GDM1 (cell line): Measurements from ENCODE around the gene BUB1.
"Not testable (repeated sequence)": the region's sequence is repeated elsewhere in the genome, so short reads cannot be mapped to it uniquely, and the experiment has no call there.

ENCODE experiments used
- DNase-seq: peaks from one replicate; lab custom pipeline; 2025; lab: John Stamatoyannopoulos, UW

BUB1 gene

DNA sequence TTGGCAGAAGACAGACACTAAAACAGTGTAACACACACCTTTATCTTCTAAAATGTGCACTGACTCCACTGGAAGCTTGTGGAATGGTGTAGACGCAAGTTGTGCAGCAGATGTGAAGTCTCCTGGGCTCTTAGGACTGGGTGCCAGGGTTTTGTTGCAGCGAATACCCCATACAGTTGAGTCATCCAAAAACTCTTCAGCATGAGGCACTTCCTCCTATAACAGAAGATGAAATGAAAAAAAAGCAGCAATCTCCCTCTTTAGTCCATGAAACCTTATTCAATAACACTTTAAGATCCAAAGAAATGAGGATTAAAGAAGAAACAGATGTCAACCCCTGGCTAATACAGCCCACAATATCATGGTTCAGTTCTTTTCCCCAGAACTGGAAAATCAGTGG is 22.2 kb downstream of the BUB1 start:
- no peak for DNase-seq

DNA sequence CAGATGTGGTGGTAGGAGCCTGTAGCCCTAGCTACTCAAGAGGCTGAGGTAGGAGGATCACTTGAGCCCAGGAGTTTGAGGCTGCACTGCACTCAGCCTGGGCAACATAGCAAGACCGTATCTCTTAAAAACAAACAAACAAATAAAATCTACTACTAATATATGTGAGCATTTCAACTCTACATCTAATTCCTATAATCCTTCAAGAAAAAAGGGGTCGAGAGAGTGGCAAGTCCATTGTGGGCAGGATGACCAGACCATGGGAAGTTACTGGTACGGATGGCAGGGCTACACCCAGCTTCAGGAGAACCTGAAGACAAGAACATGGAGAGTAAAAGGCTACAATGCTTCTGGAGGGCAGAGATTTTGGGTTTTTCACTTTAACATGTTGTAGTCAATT is 24.0 kb downstream of the BUB1 start:
- DNase-seq = no peak

DNA sequence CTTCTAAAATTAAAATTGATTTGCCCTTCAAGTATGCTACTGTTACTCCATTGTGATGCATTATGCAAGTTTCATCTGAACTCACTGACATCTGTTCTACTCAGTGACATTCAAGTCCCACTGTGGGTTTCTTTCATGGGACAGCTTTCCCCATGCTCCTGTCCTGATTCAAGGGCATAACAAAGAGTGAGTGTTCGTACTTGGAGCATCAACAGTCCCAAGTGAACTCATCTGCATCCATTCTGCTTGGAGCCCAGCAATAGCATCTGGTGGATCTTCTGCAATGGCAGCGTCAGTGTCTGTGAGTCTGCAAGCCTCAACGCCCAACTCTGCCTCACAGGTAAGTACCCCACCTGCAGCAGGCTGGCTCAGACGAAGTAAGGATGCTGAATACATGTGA is 27.5 kb downstream of the BUB1 start:
- no peak for DNase-seq

DNA sequence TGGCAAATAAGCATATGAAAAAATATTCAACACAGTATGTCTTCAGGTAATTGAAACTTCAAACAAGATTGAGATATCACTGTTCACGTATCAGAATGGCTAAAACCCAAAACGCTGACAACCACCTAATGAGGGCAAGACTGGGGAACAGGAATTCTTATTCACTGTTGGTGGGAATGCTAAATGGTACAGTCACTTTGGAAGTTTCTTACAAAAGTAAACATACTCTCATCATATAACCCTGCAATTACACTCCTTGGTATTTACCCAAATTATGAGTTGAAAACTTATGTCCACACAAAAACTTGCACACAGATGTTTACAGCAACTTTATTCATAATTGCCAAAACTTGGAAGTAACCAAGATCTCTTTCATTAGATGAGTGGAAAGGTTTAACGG is 30.1 kb downstream of the BUB1 start:
- no peak for DNase-seq

DNA sequence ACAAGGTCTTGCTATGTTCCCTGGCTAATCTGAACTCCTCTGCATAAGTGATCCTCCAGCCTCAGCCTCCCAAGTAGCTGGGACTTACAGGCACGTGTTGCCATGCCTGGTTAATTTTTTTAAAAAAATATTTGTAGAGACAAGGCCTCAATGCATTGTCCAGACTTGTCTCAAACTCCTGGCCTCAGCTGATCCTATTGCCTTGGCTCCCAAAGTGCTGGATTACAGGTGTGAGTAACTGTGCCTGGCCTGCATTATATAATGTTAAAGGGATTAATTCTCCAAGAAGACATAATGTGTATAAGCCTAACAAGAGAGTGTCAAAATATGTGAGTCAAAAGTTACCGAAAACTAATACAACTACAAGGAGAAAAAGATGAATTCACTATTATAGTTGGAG is 32.2 kb downstream of the BUB1 start:
- DNase-seq = no peak

DNA sequence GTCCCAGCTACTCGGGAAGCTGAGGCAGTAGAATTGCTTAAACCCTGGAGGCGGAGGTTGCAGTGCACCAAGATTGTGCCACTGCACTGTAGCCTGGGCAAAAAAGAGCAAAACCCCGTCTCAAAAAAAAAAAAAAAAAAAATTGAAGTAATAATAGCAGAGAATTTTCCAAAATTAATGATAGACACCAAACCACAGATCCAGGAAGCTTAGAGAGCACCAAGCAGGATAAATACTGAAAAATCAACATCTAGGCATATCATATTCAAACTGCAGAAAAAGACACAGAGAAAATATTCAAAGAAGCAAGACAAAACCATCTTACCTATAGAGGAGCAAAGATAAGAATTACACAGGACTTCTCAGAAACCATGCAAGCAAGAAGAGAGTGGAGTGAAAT is 33.5 kb downstream of the BUB1 start:
- no peak for DNase-seq

DNA sequence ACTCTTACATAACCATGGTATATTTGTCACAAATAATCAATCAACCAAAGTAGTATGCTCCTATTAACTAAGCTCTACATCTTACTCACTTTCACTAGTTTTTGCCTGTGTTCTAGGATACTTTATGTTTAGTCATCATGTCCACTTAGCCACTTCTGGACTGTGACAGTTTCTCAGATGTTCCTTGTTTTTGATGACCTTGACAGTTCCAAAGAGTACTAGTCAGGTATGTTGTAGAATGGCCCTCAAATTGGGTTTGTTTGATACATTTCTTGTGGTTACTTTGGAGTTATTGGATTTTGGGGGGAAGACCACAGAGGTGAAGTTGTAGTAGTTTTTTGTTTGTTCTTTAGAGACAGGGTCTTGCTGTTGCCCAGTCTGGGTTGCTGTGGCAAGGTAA is 35.5 kb downstream of the BUB1 start:
- no peak for DNase-seq

DNA sequence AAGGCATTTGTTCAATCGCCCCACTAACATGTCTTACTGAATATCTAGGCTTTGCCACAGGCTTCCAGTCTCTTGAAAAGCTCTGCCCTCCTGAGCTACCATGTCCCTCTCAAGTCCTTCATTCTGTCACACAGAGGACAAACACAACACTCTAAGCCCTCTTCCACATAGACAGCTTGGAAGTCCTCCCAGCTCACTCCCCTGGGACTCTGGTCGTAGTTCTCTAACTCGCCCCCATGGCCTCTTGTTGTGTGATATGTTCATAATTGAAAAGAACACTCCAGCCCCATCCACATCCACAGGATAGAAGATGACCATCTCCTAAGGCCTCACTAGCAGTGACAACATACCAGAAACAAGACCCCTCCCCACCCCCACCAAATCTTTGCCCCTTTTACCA is 37.9 kb downstream of the BUB1 start:
- no peak for DNase-seq

DNA sequence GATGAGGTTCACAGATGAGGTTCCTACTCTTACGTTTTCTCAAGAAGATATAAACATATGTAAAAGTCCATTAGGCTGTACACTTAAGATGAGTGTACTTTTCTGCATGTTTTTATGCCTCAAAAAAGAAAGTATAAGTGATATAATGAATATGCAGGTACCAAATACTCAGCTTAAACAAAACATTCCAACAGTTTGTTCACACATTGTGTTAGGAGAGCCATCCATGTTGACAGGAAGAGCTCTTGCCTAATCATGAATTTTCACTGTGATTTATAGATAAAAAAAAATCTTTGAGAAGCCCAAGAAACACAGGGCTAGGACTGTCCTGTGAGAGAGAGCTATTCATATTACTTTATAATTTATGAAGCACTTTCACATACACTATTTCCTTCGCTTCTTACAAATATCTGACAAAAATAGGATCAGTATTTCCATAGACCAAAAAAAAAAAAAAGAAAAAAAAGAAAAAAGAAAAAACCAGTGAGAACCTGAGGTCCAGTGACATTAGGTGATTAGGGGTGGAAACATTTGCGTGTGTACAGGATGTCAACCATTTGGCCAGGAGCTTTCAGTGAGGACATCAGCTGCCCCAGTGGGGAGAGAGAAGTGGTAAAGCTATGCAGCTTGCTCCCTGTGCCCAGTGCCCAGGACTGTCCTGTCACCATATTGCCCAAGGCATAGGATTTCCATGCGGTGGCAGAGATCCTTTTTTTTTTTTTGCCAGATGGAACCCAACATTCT is 38.7 kb downstream of the BUB1 start:
- DNase-seq = no peak

DNA sequence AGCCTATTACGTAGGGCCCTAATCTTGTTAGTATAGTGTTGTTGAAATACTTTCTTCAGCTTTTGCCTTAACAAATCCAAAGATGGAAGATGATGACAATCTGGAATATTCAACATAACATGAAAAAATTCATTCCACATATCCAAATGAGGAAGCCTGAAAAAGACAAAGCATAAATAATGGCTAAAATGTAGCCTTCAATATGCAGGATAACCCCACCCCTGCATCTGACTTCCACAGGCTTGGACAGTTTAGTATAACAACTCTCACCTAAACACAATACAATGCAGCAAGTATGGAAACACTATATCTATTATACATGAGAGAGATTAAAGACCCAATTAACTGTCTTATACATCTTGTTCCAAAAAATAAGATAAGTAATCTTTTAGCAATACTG is 39.9 kb downstream of the BUB1 start:
- no peak for DNase-seq

DNA sequence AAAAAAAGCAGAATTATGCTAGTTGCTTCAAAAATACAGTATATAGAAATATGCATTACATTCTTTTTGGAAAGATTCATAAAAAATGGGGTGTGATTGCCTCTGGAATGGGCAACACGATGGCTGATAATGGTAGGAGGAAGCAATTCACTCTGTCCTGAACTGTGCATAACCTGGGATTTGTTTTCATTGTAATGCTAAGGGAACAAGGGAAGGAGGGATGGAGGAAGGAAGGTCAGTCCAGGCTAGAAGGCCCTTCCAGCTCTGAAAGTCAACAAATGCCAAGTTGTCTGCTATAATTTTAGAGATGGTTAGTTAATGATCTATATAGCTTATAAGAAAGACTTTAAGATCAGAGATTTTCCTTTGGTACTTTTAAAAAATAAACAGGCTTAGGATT is 40.8 kb downstream of the BUB1 start:
- no peak for DNase-seq

DNA sequence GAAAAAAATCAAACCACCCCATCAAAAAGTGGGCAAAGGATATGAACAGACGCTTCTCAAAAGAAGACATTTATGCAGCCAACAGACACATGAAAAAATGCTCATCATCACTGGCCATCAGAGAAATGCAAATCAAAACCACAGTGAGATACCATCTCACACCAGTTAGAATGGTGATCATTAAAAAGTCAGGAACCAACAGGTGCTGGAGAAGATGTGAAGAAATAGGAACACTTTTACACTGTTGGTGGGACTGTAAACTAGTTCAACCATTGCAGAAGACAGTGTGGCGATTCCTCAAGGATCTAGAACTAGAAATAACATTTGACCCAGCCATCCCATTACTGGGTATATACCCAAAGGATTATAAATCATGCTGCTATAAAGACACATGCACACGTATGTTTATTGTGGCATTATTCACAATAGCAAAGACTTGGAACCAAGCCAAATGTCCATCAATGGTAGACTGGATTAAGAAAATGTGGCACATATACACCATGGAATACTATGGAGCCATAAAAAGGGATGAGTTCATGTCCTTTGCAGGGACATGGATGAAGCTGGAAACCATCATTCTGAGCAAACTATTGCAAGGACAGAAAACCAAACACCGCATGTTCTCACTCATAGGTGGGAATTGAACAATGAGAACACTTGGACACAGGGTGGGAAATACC is 41.8 kb downstream of the BUB1 start:
- not testable (repeated sequence) for DNase-seq

DNA sequence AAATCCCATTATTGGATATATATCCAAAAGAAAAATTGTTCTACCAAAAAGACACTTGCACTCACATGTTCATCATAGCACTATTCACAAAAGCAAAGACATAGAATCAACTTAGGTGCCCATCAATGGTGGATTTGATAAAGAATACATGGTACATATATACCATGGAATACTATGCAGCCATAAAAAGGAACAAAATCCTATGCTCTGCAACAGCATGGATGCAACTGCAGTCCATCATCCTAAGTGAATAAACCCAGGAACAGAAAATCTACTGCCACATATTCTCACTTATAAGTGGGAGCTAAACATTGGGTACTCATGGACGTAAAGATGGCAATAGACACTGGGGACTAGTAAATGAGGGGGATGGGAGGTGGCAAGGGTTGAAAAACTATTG is 50.5 kb downstream of the BUB1 start:
- not testable (repeated sequence) for DNase-seq

DNA sequence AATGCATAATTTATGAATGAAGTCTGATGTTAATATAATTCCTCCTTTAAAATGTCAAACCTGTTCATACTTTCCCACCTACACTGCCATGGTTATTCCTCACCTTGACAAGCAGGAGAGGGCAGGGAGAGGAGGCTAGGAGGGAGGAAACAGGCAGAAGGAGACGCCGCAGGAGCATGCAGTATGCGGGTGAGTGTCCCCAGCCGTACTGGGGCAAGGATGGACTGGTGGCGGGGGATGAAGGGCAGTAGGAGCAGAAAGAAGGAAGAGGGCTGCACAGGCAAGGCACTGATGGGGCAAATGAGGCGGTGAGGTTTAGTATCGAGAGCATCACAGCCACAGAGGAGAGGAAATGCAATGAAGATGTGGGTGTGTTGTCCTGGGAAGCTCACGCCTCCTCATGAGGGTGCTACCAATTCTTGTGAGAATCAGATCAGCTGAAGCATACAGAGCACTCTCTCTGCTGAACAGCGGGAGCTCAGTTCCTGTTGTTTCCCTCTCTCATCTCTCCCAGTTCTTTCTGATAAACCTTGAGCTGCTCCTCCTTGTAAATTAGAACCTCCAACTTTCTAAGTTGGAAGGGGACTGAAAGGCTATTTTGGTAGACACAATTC is 58.4 kb downstream of the BUB1 start:
- DNase-seq = not testable (repeated sequence)

DNA sequence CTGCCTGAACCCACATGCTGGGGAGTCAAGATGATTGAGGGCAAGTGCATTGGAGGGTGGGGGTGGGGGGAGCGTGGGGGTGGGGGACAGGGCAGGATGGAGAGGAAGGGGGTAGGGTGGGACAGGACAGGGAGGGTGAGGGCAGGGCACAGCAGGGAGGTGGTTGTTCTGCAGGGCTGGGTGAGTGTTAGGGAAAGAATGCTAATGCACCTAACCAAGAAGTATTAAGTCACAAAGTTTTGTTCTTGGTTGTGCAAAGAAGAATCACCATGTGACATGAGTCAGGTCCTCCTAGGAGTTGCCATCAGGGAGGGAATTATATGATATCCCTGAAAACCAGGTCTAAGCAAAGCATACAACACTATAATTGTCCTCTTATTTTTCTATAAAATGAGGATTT is 63.9 kb downstream of the BUB1 start:
- not testable (repeated sequence) for DNase-seq

DNA sequence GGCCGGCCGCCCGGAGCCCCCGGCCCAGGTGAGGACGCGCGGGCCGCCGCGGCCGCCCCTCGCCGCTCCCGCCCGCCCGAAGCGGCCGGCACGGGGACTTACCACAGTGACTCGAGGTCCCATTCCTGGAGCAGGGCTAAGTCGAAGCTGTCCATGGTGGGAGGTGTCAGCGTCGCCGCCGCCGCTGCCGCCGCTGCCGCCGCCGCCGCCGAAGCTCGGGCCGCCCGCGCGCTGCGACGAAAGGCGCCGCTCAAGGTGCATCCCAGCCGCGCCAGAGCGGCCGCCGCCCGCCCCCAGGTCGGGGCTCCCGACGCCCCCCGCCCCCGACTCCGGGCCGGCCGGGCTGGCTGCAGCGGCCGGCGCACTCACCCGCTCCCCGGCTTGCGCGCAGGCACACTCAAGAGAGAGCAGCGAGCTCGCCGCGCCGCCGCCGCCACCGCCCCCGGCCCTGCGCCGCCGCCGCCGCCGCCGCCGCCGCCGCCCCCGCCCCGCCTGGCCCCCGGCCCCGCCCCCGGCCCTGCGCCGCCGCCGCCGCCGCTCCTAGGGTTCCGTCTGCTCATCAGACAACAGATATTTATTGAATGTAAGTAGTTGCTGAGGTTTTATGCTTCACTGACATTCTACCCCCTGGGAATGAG is 67.1 kb downstream of the BUB1 start:
- DNase-seq = not testable (repeated sequence)

DNA sequence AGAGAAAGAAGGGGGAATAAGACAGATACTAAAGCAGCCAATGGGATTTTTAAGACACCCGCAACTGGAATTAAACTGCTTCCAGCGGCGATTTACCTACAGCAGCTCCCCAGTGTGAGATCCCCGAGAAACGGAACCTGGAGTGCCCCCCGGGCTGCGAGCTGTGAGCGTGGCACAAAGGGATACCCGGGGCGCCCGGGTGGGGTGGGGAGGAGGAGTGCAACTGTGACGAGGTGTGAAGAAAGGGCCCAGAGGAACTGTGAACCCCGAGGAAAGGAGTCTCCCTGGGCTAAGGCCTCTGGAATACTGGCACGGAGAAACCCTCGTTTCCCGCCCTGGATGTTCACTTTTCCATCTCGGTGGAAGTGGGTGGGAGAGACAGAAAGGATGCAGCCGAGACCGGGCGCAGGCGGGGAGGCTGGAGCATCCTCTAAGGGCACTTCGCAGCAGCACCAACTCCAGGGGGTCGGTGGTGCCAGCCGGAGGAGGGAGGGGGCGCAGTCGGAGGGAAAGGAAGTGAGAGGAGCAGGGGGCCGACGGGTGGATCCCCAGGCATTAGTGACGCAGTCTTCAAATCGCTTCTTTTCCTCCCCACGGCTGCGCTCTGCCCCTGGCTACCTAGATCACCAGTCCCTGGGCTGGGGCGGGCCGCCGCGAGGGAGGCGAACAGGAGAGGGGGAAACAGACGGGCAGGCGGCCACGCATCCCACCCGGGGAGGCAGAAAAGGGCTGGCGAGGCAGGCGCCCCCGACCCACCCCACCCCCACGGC is 67.8 kb downstream of the BUB1 start:
- DNase-seq = not testable (repeated sequence)

DNA sequence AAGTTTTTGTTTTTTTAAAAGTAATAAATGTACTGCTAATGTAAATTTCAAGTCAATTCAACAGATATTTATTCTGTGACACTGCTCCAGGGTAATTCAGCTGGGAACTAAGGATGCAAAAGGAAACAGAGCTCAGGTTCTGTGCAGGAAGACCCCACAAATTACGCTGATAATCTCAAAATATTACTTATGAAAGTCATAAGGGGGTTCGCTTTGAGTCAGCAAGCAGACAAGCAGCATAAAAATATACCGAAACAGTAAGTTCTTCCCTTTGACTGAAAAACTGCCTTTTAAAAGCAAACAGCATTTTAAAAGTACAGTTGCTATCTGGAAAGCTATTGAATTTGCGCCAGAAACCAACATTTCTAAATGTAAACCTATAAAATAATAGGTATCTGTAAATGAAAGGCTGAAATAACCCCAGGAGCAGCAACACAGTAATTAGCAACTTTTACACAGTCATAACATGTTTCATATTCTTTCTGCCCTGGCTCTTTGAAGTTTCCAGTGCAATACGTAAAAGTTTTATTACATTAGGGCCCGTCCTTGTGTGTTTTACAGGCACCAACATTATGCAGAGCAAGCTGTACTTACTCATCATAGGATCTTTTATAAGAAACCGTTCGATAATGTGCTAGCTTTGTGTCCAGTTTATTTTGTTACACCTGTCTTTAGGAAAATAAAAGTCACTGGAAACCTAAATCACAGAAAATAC is 68.9 kb downstream of the BUB1 start:
- not testable (repeated sequence) for DNase-seq

DNA sequence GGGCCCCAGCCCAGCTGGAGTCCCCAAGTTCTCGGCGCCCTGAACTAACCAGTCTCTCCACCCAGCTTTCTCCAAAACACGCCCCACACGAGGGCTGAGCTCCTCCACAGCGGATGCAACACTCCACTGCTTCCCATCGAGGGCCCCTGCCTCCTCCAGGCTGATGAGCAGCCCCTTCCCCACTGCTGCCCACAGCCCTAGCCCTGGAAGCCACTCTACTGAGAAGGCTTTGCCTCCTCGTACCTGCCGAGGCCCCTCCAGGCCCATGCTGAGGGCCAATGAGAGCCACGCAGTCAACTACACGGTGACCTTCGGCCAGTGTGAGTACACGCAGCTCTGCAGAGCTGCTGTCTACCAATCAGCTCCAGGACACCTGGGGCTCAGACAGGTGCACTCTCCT is 72.8 kb downstream of the BUB1 start:
- DNase-seq = not testable (repeated sequence)

DNA sequence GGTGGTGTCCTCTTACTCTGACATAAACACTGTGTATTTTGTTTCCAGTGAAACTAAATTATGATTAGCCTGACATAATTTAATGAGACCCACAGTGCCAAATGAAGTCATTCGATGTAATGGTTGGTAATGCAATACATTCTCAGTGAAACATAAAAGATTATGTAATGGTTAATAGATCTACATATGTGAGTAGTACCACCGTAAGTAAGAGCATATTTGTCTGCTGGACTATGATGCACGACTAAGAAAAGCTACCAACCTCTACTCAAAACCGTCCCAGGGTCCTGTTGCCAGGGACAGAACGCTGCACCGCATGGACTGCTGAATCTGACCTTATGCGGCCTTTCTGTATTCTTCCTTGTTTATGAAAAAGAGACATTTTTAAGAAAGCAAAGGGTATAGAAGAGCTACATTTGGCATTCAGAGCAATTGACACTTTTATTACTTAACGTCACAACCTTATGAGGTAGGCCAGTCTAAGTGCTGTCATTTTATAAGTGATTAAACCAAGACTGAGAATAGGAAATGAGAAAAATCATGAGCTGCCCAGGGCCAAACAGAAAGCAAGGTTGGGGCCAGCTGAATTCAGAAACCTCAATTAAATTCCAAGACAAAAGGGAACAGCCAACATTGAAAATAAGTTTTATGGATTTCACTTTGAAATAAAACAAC is 73.8 kb downstream of the BUB1 start:
- DNase-seq = not testable (repeated sequence)

DNA sequence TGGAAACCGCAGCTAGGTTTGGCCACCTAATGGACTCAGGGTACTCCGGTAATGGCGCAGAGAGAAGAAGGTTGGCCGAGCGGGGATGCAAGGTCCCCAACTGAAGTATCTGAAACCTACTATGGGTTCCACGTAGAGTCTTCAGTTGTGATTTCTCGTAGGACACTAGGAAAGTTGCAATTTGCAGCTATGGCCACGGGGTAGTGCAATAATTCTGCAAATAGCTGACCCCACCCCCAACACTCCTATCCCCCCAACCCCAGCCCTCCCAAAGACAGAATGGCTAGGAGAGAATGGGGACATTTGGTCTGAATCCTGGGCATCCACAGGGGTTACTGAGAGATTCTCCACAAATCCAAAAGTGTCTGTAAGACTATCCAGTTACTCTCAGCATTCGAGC is 75.7 kb downstream of the BUB1 start:
- DNase-seq = not testable (repeated sequence)
